ENCODE results near the gene KDSR. TPM values are rescaled to one million over a fixed set of nuclear protein-coding genes. Genes with fewer than 3 reads are reported as not detected.
A peak's percentile ranks its signal among the peaks of the same experiment; 100 is the strongest.

KDSR gene
- total and polyA plus RNA-seq, 4 experiments from 2014 or later = 59.4 to 134 (median 84.7) TPM

GRCh38 chr18:63379639-63379962 lies 12.6 kb upstream of the KDSR start:
- Histone ChIP-seq H3K4me1 (ENCODE audit: insufficient read depth, low read length) (peaks cover 11% of the 10 kb centered on the region), H3K27me3 (ENCODE audit: insufficient read depth, low read length) (no peaks in the 10 kb centered on the region), H3K36me3 (ENCODE audit: insufficient read depth, low read length) (no peaks in the 10 kb centered on the region), H3K9me3 (ENCODE audit: control insufficient read depth in 1 of 2, low read length in 2 of 2) (no peaks in the 10 kb centered on the region), H3K4me3 (ENCODE audit: low read length in 2 of 2) (no peak overlapping the region), H3K27ac (ENCODE audit: low read depth, low read length) (no peak overlapping the region)
- peaks cover 7 to 10% of the 10 kb centered on the region in 2 donors for H3K36me3 Mint-ChIP-seq
- intact Hi-C loops (cut with micrococcal nuclease) = no loop called here
- CTCF ChIA-PET (ENCODE audit: partially characterized antibody) = no interaction called here
- H3K27ac Mint-ChIP-seq = peak overlapping the region in 2 of 7 donors; percentile 43 to 53
- peak overlapping the region in 2 of 8 donors; percentile 9 to 32 for H3K4me3 Mint-ChIP-seq
- peaks cover 14 to 24% (median 17%) of the 10 kb centered on the region in 4 donors for H3K4me1 Mint-ChIP-seq
- no peak for DNase-seq
- POLR2A ChIA-PET (ENCODE audit: partially characterized antibody) = no interaction called here
- H3K27me3 Mint-ChIP-seq = no peaks in the 10 kb centered on the region
- peaks cover 0 to 13% (median 5%) of the 10 kb centered on the region in 8 donors for H3K9me3 Mint-ChIP-seq

GRCh38 chr18:63378919-63379638 lies 12.1 kb upstream of the KDSR start:
- no peaks in the 10 kb centered on the region for H3K27me3 Mint-ChIP-seq
- H3K27ac Mint-ChIP-seq = peak overlapping the region; percentile 5 to 89 (median 72)
- no peaks in the 10 kb centered on the region for H3K9me3 ChIP-seq (ENCODE audit: control insufficient read depth in 1 of 2, low read length in 2 of 2)
- H3K4me1 ChIP-seq (ENCODE audit: insufficient read depth, low read length) = peaks cover 11% of the 10 kb centered on the region
- peaks cover 0 to 13% (median 5%) of the 10 kb centered on the region in 8 donors for H3K9me3 Mint-ChIP-seq
- H3K4me3 ChIP-seq (ENCODE audit: low read length in 2 of 2) = no peak overlapping the region
- H3K27me3 ChIP-seq (ENCODE audit: insufficient read depth, low read length) = no peaks in the 10 kb centered on the region
- peak overlapping the region; percentile 2 to 81 (median 56) for H3K4me3 Mint-ChIP-seq
- H3K36me3 Mint-ChIP-seq = peaks cover 7 to 10% of the 10 kb centered on the region in 2 donors
- H3K27ac ChIP-seq (ENCODE audit: low read depth, low read length) = no peak overlapping the region
- no peaks in the 10 kb centered on the region for H3K36me3 ChIP-seq (ENCODE audit: insufficient read depth, low read length)
- intact Hi-C loops (cut with micrococcal nuclease) = no loop called here
- DNase-seq = no peak
- CTCF ChIA-PET (ENCODE audit: partially characterized antibody) = no interaction called here
- H3K4me1 Mint-ChIP-seq = peaks cover 14 to 24% (median 17%) of the 10 kb centered on the region in 4 donors
- POLR2A ChIA-PET (ENCODE audit: partially characterized antibody) = no interaction called here

GRCh38 chr18:63377275-63377980 lies 10.4 kb upstream of the KDSR start:
- no peak overlapping the region for H3K27ac ChIP-seq (ENCODE audit: low read depth, low read length)
- H3K27ac Mint-ChIP-seq = peak overlapping the region in 1 of 7 donors; percentile 68
- DNase-seq = no peak
- H3K4me1 Mint-ChIP-seq = peaks cover 14 to 24% (median 17%) of the 10 kb centered on the region in 4 donors
- H3K27me3 Mint-ChIP-seq = no peaks in the 10 kb centered on the region
- H3K36me3 Mint-ChIP-seq = no peaks in the 10 kb centered on the region
- ChIA-PET POLR2A (ENCODE audit: partially characterized antibody) (interaction anchor here (1.4 kb wide), 1 partner anchor 10 kb away, joined by 4 read pairs; no protein-coding TSS in a partner anchor), CTCF (ENCODE audit: partially characterized antibody) (no interaction called here)
- no peaks in the 10 kb centered on the region for H3K27me3 ChIP-seq (ENCODE audit: insufficient read depth, low read length)
- peaks cover 11% of the 10 kb centered on the region for H3K4me1 ChIP-seq (ENCODE audit: insufficient read depth, low read length)
- peaks cover 0 to 6% (median 2%) of the 10 kb centered on the region in 8 donors for H3K9me3 Mint-ChIP-seq
- no peaks in the 10 kb centered on the region for H3K9me3 ChIP-seq (ENCODE audit: control insufficient read depth in 1 of 2, low read length in 2 of 2)
- no peak overlapping the region for H3K4me3 Mint-ChIP-seq
- no peaks in the 10 kb centered on the region for H3K36me3 ChIP-seq (ENCODE audit: insufficient read depth, low read length)
- intact Hi-C loops (cut with micrococcal nuclease) = no loop called here
- H3K4me3 ChIP-seq (ENCODE audit: low read length in 2 of 2) = no peak overlapping the region

- H3K4me1 Mint-ChIP-seq = peaks cover 14 to 24% (median 17%) of the 10 kb centered on the region in 4 donors
- POLR2A ChIA-PET (ENCODE audit: partially characterized antibody) = interaction anchor here (1.4 kb wide), 1 partner anchor 9 kb away, joined by 4 read pairs; no protein-coding TSS in a partner anchor
- H3K36me3 Mint-ChIP-seq = no peaks in the 10 kb centered on the region
Observed at GRCh38 chr18:63376538-63376937, 9.5 kb upstream of the KDSR start.

GRCh38 chr18:63374540-63374939 lies 7.5 kb upstream of the KDSR start:
- Histone ChIP-seq H3K27ac (ENCODE audit: low read depth, low read length) (no peak overlapping the region), H3K9me3 (ENCODE audit: control insufficient read depth in 1 of 2, low read length in 2 of 2) (no peaks in the 10 kb centered on the region), H3K27me3 (ENCODE audit: insufficient read depth, low read length) (no peaks in the 10 kb centered on the region), H3K4me3 (ENCODE audit: low read length in 2 of 2) (no peak overlapping the region), H3K36me3 (ENCODE audit: insufficient read depth, low read length) (no peaks in the 10 kb centered on the region), H3K4me1 (ENCODE audit: insufficient read depth, low read length) (peaks cover 11% of the 10 kb centered on the region)
- Mint-ChIP-seq H3K4me3 (no peak overlapping the region), H3K36me3 (no peaks in the 10 kb centered on the region), H3K9me3 (peaks cover 0 to 6% (median 2%) of the 10 kb centered on the region in 8 donors), H3K4me1 (peaks cover 8 to 22% (median 15%) of the 10 kb centered on the region in 4 donors), H3K27me3 (no peaks in the 10 kb centered on the region), H3K27ac (no peak overlapping the region)
- intact Hi-C loops (cut with micrococcal nuclease) = no loop called here
- ChIA-PET CTCF (ENCODE audit: partially characterized antibody) (no interaction called here), POLR2A (ENCODE audit: partially characterized antibody) (no interaction called here)
- no peak for DNase-seq

More at GRCh38 chr18:63376538-63376937, 9.5 kb upstream of the KDSR start:
- Mint-ChIP-seq H3K9me3 (peaks cover 0 to 6% (median 2%) of the 10 kb centered on the region in 8 donors), H3K4me3 (no peak overlapping the region), H3K27me3 (no peaks in the 10 kb centered on the region), H3K27ac (no peak overlapping the region)
- DNase-seq = no peak
- intact Hi-C loops (cut with micrococcal nuclease) = no loop called here
- Histone ChIP-seq H3K27me3 (ENCODE audit: insufficient read depth, low read length) (no peaks in the 10 kb centered on the region), H3K4me1 (ENCODE audit: insufficient read depth, low read length) (peaks cover 11% of the 10 kb centered on the region), H3K36me3 (ENCODE audit: insufficient read depth, low read length) (no peaks in the 10 kb centered on the region), H3K4me3 (ENCODE audit: low read length in 2 of 2) (no peak overlapping the region), H3K9me3 (ENCODE audit: control insufficient read depth in 1 of 2, low read length in 2 of 2) (no peaks in the 10 kb centered on the region), H3K27ac (ENCODE audit: low read depth, low read length) (no peak overlapping the region)
- CTCF ChIA-PET (ENCODE audit: partially characterized antibody) = no interaction called here

GRCh38 chr18:63373161-63373560 lies 6.2 kb upstream of the KDSR start:
- POLR2A ChIA-PET (ENCODE audit: partially characterized antibody) = no interaction called here
- CTCF ChIA-PET (ENCODE audit: partially characterized antibody) = interaction anchor here (1.2 kb wide), 1 partner anchor 9 kb away, joined by 3 read pairs; no protein-coding TSS in a partner anchor
- H3K27ac Mint-ChIP-seq = no peak overlapping the region
- intact Hi-C loops (cut with micrococcal nuclease) = no loop called here
- Histone ChIP-seq H3K27me3 (ENCODE audit: insufficient read depth, low read length) (no peaks in the 10 kb centered on the region), H3K4me1 (ENCODE audit: insufficient read depth, low read length) (peaks cover 6% of the 10 kb centered on the region), H3K4me3 (ENCODE audit: low read length in 2 of 2) (no peak overlapping the region), H3K27ac (ENCODE audit: low read depth, low read length) (no peak overlapping the region), H3K9me3 (ENCODE audit: control insufficient read depth in 1 of 2, low read length in 2 of 2) (no peaks in the 10 kb centered on the region), H3K36me3 (ENCODE audit: insufficient read depth, low read length) (no peaks in the 10 kb centered on the region)
- no peaks in the 10 kb centered on the region for H3K27me3 Mint-ChIP-seq
- H3K4me1 Mint-ChIP-seq = peaks cover 7 to 18% (median 14%) of the 10 kb centered on the region in 4 donors
- H3K36me3 Mint-ChIP-seq = no peaks in the 10 kb centered on the region
- no peak overlapping the region for H3K4me3 Mint-ChIP-seq
- peaks cover 0 to 6% (median 2%) of the 10 kb centered on the region in 8 donors for H3K9me3 Mint-ChIP-seq
- no peak for DNase-seq

GRCh38 chr18:63368611-63369010 lies 1.6 kb upstream of the KDSR start:
- Mint-ChIP-seq H3K4me1 (peaks cover 23 to 45% (median 32%) of the 10 kb centered on the region in 4 donors), H3K4me3 (peak overlapping the region; percentile 77 to 93 (median 88)), H3K36me3 (peaks cover 5 to 11% of the 10 kb centered on the region in 2 donors), H3K9me3 (peaks cover 0 to 2% (median 0%) of the 10 kb centered on the region in 8 donors), H3K27ac (peak overlapping the region in 4 of 7 donors; percentile 55 to 95 (median 78)), H3K27me3 (no peaks in the 10 kb centered on the region)
- no peak for DNase-seq
- Histone ChIP-seq H3K4me1 (ENCODE audit: insufficient read depth, low read length) (peaks cover 37% of the 10 kb centered on the region), H3K27ac (ENCODE audit: low read depth, low read length) (no peak overlapping the region), H3K9me3 (ENCODE audit: control insufficient read depth in 1 of 2, low read length in 2 of 2) (no peaks in the 10 kb centered on the region), H3K4me3 (ENCODE audit: low read length in 2 of 2) (no peak overlapping the region), H3K27me3 (ENCODE audit: insufficient read depth, low read length) (no peaks in the 10 kb centered on the region), H3K36me3 (ENCODE audit: insufficient read depth, low read length) (no peaks in the 10 kb centered on the region)
- ChIA-PET CTCF (ENCODE audit: partially characterized antibody) (interaction anchor here (1.7 kb wide), 1 partner anchor 70 kb away, joined by 8 read pairs; no protein-coding TSS in a partner anchor), POLR2A (ENCODE audit: partially characterized antibody) (interaction anchor here (1.3 to 1.8 kb wide), 2 partner anchors 9 to 54 kb away, joined by 4 to 26 read pairs; partner anchors contain the start of gene VPS4B)
- intact Hi-C loops (cut with micrococcal nuclease) = loop anchor here (5.0 kb wide), 1 partner anchor 34 kb away; no protein-coding TSS in a partner anchor

All from CD4-positive, alpha-beta memory T cell (primary cell).